Stimulated activated CD4-positive, alpha-beta T cell treated with anti-CD3 and anti-CD28 coated beads, Interleukin-2, amount 100 ng/mL, for 4 hours (primary cell): ENCODE data around the gene PDZK1IP1.

Experiments
- DNase-seq: peaks from one replicate; pipeline ENCODE4 v3.0.0-alpha.2; 2020; ENCODE audit warnings: low read depth

PDZK1IP1 gene

GRCh38 chr1:47137198-47137597 lies 52.6 kb downstream of the PDZK1IP1 start, which contains the start of gene CYP4A22:
TSS of gene CYP4A22 (plus strand) at chr1:47137441. CDS start at chr1:47137486, 45 bp downstream.
- DNase-seq = no peak
